ENCODE measurements around the gene S100B.

- TF ChIP-seq, protein P1, sequence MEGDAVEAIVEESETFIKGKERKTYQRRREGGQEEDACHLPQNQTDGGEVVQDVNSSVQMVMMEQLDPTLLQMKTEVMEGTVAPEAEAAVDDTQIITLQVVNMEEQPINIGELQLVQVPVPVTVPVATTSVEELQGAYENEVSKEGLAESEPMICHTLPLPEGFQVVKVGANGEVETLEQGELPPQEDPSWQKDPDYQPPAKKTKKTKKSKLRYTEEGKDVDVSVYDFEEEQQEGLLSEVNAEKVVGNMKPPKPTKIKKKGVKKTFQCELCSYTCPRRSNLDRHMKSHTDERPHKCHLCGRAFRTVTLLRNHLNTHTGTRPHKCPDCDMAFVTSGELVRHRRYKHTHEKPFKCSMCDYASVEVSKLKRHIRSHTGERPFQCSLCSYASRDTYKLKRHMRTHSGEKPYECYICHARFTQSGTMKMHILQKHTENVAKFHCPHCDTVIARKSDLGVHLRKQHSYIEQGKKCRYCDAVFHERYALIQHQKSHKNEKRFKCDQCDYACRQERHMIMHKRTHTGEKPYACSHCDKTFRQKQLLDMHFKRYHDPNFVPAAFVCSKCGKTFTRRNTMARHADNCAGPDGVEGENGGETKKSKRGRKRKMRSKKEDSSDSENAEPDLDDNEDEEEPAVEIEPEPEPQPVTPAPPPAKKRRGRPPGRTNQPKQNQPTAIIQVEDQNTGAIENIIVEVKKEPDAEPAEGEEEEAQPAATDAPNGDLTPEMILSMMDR (IDR thresholded peaks at IDR 0.05), result no peak
- no peak for TF ChIP-seq POLR2A (IDR thresholded peaks at IDR 0.05)
- no peak for TF ChIP-seq POLR2AphosphoS5 (IDR thresholded peaks at IDR 0.05)
Observed at GRCh38 chr21:46567348-46567747, 37.5 kb downstream of the S100B start.

Data from stomach (tissue), 4 donors.